Suppressor macrophage treated with lipopolysaccharide for 4 hours (primary cell): Measurements from ENCODE around the gene CFAP73.
"Not testable (repeated sequence)": the region's sequence is repeated elsewhere in the genome, so short reads cannot be mapped to it uniquely, and the experiment has no call there.

Source experiments
- DNase-seq: peaks from one replicate; pipeline ENCODE4 v3.0.0-alpha.2; 2020

CFAP73 gene

DNA sequence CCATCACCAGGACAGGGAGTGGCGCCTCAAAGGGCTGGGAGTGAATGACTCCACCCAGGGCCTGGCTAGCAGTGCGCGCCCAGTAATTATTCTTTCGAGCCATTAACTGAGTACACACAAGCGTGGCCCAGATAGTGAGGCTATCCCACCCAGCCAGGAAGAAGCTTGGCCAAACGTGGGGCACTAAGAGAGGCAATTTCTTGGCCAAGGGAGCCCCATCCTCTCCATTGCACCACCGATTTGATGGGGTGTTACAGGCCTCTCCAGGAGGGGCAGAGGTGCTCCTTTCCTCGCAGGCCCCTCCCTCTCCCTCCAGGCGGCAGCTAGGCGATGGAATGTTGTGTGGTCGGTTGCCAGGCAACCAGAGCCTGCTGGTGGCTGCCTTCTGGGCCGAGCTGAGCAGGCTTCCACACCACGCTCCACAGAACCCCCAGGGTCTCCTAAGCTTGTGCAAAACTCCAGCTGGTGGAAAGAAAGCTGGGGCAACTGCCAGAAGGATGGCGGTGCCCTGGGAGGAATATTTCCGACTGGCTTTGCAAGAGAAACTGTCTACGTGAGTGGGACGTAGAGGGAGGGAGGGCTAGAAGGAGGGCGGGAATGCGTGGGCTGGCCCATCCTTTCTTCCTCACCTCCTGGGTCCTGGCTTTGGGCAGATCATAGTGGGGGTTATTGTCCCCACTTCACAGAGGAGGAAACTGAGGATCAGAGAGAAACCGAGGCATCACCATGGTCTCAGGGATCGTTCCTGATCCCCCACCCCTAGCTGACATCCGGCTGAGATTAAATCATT lies at the start of gene CFAP73:
Gene CFAP73, plus strand, starts transcription at position 364 of the 790 bp plus-strand sequence. Its CDS starts 134 bp downstream, at position 498.
- no peak for DNase-seq

DNA sequence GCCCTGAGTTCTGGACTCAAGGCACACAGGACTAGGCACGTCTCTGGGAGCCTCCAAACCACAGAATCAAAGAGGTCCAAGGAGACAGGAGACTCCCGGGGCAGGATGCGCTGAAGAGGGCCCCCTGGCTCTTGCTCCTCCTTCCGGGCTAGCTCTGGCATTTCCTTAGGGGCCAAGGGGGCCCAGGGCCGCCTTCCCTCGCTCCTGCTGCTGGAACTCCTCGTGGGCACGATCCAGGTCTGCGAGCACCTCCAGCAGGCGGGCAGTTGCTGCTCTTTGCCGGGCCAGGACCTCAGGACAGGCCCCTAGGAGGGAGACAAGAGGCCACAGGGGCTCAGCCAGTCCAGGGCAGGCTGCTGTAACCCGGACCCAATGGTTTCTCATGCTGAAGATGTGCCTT lies 49.8 kb upstream of the CFAP73 start:
- DNase-seq = no peak

DNA sequence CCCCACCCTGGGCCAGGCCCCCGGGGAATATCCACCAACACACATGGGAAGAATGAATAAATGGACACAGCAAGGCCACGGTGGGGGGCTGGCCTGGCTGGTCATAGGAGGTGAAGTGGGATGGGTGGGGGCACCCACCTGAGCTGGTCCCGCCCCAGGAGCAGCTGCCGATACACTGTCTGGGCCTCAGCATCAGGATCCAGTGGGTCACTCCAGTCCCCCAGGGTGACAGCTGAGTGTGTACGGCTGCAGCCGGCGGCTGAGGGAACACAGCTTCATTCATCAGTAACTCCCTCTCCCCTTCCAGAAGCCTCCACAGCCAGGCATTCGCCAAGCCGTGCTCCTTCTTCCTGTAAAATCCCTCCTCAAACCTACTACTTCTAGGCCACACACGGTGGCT lies 47.8 kb upstream of the CFAP73 start:
- DNase-seq = no peak

DNA sequence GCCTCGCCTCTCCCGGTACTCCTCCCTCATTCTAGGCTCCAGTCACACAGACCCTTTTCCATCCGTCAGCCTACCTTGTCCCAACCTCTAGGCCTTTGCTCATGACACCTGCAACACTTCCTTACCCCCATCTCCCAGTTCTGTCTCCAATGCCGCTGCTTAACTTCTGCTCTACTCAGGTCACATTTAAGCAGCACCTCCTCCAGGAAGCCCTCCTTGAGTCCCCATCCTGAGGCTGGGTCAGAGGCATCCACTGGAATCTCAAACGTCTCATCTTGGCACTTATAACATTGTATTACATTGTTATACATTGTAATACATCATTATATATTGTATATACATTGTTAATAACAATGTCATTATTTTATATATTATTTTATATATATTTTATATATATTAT lies 46.7 kb upstream of the CFAP73 start:
- no peak for DNase-seq

DNA sequence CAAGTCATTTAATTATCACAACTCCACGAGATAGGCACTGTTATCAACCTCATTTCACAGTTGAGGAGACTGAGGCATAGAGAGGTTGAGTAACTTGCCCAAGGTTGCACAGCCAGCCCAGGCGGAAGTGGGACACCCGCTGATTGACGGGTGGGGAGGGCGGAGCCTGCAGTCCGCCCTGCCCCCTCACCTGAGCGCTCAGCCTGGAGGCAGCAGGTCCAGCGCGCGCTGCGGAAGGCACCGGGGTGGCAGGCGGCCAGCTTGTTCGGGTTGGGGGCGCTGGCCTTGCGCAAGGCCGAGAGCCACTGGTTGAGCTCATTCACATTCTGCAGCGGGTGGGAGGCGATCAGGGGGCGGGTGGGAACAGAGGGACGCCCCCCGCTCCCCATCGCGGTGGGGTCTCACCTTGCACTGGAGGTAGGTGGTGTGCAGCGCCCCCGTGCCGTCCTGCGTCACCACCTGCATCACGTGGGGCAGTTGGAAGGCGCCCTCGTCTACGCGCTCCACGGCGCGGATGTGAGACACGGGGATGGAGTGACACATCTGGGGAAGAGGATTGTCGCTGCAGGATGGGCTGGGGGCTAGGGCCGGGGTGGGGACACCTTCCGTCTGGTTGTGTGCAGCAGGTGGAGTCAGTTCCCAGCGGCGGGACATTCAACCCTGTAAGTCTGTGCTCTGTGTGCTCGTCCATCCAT lies 45.6 kb upstream of the CFAP73 start:
- no peak for DNase-seq

DNA sequence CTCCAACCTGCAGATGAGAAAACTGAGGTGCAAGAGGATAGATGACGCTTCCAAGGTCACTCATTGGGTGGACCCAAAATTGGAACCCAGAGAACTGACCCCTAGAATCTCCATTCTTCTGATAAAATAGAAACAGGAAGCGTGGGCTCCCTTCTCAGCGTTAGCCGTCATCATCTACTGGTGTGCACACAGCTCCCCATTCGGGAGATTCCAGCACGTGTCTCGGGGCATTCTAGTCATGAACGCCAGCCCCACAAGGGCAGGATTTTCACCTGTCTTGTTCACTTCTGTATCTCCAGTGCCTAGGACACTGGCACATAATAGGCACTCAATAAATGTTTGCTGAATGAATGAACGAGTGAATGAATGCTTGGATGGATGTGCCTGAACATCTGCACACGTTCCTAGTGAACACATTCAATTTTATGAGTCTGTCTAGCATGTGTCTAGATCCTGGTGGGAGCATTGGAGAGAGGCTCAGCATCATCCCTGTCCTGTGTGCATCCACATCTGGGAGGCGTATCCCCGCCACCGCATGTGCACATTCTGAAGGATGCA lies 44.5 kb upstream of the CFAP73 start:
- no peak for DNase-seq

DNA sequence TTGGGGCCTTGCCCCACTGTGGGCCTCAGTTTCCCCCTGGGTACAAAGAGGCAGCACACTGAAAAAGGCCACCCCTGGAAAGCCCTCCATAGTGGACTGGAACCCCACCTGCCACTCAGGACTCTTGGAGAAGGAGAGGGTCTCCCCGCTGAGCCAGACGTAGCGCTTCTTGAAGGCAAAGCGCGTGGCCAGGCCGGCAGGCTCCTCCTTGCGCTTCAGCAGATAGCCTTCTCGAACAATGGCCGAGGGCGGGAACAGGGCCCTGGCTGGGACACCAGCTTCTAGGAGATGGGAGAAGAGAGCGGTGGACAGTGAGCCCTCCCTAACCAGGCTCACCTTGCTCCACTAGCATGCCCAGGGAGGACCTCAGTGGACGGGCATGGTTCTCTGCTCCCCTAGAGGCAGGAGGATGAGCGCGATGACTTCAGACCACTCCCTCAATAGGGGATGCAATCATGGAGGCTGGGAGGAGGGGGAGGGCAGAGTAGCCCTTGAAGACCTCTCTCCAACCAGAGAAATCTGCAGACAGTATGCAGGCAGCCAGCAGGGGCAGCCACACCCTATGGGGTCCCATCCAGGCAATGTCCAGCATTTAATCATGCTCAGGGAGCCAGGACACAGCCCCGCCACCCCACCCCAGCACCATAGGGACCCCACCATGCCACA lies 43.8 kb upstream of the CFAP73 start:
- DNase-seq = no peak

DNA sequence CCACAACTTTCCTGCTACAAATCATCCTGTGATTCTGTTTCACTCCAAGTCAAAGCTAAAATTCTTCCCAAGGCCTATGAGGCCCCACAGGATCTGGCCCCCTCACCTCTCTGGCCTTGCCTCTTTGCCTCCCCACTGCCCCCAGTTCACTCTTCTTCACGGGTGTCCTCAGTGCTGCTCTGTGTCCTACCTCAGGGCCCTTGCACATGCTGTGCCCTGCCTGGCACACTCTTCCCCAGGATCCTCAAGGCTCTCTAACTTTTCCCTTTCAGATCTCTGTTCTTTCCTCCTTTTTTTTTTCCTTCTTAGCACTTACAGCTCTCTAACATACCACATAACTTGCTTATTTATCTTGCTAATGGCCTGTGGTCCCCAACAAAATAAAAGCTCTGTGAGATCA lies 43.2 kb upstream of the CFAP73 start:
- no peak for DNase-seq

DNA sequence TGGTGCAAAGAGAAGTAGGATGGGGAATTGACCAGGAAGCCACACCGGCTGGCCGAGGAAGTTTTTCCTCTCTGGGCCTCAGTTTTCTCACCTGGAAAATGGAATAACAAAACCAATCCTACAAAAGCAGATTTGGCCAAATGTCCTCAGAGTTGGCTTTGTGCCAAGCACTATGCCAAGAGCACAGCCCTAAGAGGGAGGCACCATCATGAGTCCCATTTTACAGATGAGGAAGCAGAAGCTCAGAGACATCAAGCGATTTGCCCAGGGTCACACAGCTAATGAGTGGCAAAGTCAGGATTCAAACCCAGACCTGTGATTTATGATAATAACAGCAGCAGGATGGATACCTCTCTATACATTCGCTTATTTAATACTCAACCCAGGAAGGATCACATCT lies 41.2 kb upstream of the CFAP73 start:
- DNase-seq = no peak

DNA sequence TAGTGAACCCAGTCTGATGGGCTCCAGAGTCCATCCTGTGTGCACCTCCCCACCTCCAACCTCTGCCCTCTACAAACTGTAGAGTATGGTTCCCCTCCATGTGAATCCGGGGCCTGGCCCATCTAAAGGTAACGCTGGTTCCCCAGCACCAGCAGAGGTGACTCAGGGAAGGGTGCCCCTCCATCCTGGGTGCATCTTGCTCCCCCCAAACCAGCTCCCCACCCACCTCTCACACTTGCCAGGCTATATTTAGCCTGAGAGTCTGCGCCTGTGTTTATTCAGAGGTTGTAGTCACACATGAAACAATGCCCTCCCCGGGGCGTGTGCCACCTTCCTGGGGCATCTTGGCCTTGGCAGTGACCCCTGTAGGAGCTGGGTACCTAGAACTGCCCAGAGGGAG lies 40.2 kb upstream of the CFAP73 start:
- no peak for DNase-seq

DNA sequence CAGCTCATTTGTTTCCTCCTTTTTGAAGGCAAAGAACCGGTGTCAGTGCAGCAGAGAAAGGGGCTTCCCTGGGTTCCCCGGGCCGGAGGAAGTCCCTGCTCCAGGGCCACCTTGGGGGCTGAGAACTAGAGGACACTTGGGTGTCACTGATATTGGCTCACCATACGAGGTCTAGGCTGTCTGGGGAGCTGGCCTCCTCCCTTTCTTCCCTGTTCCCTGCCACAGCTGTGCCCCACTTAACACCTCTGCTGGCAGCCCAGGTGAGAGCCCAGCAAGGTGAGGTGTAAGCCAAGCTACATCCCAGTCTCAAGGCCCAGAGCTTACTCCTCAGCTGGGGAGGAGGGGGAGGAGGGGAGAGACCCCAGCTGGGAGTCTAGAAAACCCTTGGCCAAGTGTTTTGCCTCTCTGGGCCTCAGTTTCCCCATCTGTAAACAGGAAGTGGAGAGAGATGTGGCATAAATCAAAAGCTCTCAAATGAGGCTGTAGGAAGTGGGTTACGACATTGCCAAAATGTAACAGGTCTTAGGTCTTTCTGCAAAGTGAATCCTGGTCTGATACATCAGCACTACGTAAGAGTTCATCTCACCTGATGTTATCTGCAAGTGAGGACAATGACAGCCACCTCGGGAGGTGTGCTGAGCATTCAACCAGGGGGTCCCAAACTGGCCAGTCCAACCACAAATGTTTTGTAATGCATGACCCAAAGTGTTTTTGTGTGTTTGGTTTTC lies 39.5 kb upstream of the CFAP73 start:
- DNase-seq = no peak

DNA sequence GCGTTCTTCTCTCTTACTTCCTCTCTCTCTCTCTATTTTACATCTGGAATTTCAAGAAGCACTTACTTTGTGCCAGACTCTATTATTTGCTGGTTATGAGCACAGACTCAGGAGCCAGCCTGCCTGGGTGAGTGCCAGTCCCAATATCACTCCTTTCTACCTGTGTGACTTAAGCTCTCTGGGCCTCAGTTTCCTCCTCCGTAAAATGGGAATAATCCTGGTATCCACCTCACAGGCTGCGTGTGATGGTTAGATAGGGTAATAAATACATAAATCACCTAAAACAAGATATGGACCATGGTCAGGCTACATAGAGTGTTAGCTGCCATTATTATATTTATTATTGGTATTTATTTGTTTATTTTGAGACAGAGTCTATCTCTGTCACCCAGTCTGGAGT lies 38.3 kb upstream of the CFAP73 start:
- DNase-seq = no peak

DNA sequence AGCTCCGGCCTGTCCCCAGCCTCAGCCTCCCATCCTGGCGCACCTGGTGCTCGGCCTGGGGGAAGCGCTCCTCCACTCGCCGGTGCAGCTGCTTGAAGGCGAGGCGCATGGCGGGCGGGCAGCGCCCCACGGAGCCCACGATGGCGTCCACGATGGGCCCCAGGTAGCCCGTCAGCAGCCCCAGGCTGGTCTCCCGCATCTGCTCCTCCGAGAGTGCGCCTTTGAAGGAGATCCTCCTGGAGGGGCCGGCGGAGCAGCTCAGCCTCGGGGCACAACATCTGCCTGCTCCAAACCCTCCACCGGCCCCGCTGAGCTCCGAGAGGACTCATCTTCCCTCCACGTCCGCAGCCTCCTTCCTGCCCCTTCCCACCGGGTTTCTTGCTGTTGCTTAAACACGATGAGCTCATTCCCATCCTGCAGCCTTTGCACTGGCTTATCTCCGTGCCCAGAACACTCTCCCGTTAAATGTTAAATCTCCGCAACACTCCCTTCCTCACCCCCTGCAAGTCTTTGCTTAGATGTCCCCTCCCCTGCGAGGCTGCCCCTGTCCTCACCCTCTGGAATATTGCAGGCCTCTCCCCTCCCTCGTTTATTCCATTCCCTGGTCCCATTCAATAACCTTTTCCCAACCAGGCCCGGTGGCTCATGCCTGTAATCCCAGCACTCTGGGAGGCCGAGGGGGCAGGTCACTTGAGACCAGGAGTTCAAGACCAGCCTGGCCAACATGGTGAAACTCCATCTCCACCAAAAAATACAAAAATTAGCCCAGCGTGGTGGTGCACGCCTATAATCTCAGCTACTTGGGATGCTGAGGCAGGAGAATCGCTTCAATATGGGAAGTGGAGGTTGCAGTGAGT lies 37.3 kb upstream of the CFAP73 start:
- DNase-seq = no peak

DNA sequence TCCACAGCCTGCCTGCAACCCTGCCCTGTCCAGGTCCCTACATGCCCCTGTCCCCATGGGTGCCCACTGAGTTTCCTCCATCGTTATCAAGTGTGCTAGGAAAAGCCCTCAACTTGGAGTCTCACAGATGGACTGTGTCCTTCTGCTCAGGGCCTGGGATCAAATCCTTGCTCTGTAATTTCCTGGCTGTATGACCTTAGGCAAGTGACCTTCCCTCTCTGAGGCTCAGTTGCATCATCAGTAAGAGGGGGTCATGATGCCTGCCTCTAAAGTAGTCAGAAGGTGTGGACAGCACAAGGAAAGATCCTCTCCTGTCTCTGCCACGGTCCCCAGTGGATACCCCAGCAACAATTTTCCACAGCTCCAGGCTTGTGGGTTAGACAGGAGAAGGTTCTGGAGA lies 36.1 kb upstream of the CFAP73 start:
- no peak for DNase-seq

DNA sequence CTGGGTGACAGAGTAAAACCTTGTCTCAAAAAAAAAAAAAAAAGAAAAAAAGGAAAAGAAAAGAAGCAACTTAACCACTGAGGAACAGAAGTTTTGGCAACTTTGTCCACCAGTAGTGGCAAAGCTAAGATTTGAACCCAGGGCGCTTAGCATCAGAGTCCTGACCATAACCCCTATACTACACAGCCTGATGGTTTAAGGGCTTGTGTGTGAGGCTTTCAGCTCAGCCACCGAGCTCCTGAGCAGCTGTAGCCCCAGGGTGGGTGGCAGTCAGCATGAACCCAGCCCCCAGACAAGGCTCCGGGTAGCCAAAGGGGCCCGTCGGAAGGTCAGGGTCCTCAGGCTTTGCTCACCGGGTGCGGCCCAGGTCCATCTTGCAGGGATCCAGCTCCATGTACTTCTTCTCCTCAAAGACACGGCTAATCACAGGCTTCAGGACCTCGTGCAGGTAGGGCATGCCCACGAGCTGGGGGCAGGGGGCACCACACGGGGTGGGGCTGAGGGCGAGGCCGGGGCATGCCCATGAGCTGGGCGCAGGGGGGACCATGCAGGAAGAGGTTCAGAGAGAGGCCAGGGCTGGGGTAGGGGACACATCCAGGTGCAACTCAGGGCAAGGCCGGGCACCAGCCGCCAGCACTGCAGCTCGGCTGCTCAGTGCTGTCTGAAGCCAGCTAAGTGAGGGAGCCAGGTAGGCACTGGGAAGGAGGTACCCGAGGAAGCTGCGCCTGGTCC lies 34.9 kb upstream of the CFAP73 start:
- no peak for DNase-seq

DNA sequence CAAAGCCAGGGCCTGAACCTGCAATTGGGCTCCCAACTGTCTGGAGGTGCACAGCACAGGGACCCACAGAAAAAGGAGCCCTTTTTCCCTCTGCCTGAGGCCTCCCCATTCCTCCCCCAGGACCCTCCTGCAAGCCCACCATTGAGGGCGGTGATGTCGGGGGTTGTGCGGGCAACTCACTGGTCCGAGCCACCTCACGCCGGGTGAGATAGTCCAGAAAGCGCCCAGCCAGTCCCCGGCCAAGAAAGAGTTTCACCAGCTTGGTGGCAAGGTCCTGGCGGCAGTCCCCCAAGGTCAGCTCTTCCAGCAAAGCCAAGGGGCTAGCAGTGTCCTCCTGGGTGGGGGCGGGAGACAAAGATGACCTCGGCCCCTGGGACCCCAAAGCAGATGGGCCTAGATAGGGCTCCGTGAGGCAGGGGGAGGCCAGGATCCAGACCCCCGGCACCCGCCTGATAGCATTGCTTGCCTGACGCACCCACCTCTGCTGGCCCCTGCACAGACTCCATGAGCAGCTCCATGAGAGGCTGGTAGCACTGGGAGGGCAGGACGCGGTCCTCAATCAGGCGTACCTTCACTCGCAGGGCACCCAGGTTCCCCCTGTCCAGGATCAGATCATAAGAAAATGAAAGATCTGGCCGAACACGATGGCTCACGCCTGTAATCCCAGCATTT lies 33.9 kb upstream of the CFAP73 start:
- DNase-seq = no peak

DNA sequence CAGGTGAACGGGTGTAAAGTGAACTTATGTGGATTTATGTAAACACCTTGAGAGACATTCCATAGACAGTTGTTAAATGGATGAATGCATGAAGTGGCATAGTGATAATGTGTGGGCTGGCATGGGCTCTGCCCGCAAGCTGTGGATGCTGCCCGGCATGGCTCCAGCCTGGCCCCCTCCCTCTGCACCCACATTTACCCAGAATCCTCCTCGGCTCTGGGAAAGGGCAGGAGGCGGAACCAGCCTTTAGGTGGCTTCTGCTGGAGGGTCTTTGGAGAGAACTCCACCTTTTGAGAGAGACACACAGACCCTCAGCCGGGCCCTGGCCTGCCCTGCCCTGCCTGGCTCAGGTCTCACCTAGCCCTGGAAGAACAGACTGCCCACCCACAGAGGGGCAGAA lies 32.6 kb upstream of the CFAP73 start:
- no peak for DNase-seq

DNA sequence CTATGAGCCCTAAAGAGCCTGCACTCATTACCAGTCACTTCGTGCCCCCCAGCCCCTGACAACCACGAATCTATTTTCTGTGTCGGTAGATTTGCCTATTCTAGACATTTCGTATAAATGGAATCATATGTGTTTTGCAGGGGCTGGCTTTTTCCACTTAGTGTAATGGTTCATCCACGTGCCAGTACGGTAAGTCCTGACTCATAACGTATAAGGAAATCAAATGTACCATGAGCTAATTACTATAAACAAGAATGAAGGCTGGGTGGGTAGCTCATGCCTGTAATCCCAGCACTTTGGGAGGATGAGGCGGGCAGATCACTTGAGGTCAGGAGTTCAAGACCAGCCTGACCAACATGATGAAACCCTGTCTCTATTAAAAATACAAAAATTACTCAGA lies 31.8 kb upstream of the CFAP73 start:
- not testable (repeated sequence) for DNase-seq

DNA sequence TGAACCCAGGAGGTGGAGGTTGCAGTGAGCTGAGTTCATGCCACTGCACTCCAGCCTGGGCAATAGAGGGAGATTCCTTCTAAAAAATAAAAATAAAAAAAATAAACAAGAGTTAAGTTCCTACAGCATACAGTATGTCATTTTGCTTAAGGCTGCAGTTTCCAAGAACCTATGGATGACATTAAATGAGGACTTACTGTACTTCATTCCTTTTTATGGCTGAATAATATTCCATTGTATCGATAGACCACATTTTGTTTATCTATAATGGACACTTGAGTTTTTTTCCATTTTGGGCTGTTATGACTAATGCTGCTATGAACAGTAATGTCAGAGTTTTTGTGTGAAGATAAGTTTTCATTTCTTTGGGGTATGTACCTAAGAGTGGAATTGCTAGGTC lies 31.4 kb upstream of the CFAP73 start:
- DNase-seq = no peak

DNA sequence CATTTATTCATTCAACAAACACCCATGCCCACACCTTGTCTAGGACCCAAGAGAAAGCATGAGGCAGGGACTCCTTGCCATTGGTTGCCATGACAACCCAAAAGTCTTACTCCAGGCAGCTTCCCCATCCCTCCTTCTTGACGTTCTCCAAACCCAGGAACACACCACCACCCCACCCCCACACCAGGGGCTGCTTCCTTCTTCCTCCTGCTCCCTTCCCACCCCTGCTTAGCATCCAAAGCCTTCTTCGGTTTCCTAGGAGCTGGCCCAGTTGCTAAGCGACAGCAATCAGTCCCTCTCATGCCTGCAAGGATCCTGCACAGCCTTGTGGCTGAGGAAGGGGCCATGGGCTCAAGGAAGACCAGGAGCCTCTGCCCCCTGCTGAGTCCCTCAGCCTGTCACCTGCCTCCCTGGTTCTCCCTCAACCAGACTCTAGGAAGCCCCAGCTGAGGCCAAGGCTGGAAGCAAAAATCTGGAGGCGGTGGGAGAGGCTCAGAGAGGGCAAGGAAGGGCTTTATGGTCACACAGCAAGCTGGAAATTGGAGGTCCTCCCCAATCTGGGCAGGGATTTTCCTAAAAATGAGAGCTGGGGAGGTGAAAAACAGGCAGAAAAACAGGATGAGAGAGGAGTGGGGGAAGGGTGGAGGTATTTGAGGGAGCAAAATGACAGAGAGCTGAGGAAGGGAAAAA lies 29.4 kb upstream of the CFAP73 start:
- DNase-seq = no peak
